KOPT-K1 (cell line): Measurements from ENCODE around the gene FAM25A.

ENCODE experiments used
- H3K27ac ChIP-seq: fragments of 200-600 bp; sonication (generic); 2 replicates; pipeline ENCODE4 v1.5.1; 2016; ENCODE audit warnings: antibody characterized with exemption, mild to moderate bottlenecking, low read depth, low read length; ENCODE audit not compliant: poor library complexity, severe bottlenecking
- H3K36me3 ChIP-seq: fragments of 200-600 bp; sonication (generic); 2 replicates; pipeline ENCODE4 v1.5.1; 2017; ENCODE audit warnings: antibody characterized with exemption, mild to moderate bottlenecking, low read length, moderate library complexity; ENCODE audit not compliant: insufficient read depth
- H3K9me3 ChIP-seq: fragments of 200-600 bp; sonication (generic); 2 replicates; pipeline ENCODE4 v1.5.1; 2017; ENCODE audit warnings: antibody characterized with exemption, low read length, mild to moderate bottlenecking; ENCODE audit not compliant: insufficient read depth, poor library complexity, severe bottlenecking

Gene FAM25A

GRCh38 chr10:87068281-87068680 lies 48.2 kb downstream of the FAM25A start:
- Histone ChIP-seq H3K36me3 (peaks cover 98% of the 10 kb centered on the region), H3K9me3 (no peaks in the 10 kb centered on the region)

GRCh38 chr10:87072449-87072848 lies 52.4 kb downstream of the FAM25A start:
- H3K9me3 ChIP-seq: no peaks in the 10 kb centered on the region
- H3K36me3 ChIP-seq: peaks cover 85% of the 10 kb centered on the region
- H3K27ac ChIP-seq: no peak overlapping the region

More at GRCh38 chr10:87068281-87068680, 48.2 kb downstream of the FAM25A start:
- no peak overlapping the region for H3K27ac ChIP-seq
